ENCODE data around the gene TP73.

Gene TP73

DNA sequence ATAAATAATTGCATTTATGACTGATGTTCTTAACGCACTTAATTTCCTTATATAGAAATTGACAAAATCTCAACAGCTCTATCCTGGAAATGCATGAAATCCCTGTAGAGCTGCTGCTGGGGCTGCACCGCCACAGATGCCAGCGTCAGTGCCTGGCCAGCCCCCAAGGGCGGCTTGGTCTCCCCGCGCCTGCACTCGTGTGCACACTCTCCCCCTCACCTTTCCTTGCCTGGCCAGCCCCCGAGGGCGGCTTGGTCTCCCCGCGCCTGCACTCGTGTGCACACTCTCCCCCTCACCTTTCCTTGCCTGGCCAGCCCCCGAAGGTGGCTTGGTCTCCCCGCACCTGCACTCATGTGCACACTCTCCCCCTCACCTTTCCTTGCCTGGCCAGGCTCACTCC is 16.2 kb upstream of the TP73 start:
- no peak for DNase-seq

DNA sequence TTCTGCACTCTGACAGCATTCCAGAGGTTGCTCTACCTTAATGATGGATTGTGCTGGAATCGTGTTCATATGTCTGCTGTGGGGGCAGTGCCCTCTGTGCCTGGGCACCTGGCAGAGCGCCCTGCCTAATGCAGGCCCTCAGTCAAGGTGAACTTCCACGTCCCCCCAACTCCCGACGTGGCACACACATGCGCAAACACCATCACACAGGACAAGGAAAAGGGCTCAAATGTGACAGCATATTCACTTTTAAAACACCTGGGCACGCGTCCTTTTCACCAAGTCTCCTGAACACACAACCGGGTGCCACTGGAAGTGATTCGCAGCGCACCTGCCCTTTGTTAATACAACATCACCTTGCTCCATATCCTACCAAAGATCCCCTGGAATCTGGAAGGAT is 15.8 kb upstream of the TP73 start:
- no peak for DNase-seq

DNA sequence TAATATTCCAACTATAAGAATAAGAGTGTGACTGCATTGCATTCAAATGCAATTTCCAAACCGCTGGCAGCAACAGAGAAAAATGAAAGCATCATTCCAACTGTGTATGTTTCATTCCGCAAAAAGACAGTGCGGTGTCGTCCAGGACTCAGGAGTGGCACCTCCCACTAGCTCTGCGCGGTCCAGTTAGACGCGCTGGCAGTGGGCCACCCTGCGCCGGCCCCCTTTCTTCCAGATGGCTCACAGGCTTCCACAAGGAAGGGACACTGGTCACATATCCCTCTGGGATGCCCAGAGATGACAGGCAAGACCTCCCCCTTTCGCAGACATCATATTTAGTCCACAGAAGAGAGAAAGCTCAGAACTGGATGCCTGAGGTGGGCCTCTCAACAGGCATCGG is 14.3 kb upstream of the TP73 start:
- no peak for DNase-seq

GRCh38 chr1:3638676-3639075 is 13.6 kb upstream of the TP73 start:
- no peak for DNase-seq

DNA sequence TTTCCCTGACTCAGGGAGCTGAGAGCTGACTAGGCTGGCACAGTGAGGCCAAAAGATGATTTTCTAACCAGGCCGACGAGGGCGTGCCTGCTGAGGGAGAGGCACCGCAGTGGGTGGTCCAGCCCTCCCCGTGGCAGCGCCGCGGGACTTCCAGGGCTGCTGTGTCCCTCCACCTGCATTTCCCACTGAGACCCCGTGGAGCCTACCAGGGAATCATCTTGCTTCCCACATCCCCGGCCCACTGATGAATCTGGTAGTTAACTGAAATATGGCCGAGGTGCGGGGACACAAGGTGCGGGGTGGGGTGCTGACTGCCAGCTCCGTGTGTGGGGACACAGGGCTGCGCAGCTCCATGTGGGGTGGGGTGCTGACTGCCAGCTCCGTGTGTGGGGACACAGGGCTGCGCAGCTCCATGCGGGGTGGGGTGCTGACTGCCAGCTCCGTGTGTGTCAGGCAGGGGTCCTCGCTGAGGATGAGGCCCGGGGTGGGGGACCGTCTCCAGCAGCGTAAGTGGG is 12.9 kb upstream of the TP73 start:
- DNase-seq: no peak

- DNase-seq: no peak
Measured at GRCh38 chr1:3640121-3640837, 12.0 kb upstream of the TP73 start.

DNA sequence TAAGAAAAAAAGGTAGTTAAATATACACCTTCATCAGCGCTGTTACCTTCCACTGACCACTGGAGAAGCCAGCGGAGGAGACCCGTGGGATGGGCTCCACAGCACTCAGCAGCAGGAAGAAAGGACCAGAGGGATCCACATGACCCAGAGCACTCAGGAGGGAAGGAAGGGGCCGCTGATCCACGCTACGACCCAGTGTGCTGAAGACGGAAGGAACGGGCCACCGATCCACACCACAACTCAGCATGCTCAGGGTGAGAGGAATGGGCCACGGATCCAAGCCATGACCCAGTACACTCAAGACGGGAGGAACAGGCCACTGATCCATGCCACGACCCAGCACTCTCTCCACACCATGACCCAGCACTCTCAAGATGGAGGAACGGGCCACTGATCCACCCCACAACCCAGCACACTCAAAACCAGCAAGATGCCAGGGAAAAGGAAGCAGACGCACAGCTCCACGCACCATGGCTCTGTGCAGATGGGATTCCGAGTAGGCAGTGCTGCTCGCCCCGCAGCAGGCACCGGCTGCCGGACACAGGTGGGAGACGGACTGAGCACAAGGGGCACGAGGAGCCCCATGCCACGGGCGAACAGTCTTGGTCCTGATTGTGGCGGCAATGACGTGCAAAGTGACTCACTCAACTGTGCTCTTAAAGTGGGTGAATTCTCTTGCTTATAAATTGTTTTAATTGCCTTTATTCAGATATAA is 11.1 kb upstream of the TP73 start:
- DNase-seq: no peak

DNA sequence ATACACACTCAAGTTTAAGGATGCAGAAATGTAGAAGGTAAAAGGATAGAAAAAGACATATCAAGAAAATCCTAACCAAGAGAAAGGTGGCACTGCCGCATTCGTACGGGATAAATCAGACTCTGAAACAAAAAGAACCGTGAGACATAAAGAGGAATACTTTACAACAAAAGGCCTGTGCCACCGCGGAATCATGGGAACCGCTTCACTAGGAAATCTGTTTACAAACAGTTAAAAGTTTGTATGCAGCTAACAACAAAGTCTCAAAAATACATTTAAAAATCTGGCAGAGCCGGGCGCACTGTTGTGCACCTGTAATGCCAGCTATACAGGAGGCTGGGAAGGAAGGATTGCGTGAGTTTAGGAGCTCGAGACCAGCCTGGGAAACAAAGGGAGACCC is 10.5 kb upstream of the TP73 start:
- no peak for DNase-seq

DNA sequence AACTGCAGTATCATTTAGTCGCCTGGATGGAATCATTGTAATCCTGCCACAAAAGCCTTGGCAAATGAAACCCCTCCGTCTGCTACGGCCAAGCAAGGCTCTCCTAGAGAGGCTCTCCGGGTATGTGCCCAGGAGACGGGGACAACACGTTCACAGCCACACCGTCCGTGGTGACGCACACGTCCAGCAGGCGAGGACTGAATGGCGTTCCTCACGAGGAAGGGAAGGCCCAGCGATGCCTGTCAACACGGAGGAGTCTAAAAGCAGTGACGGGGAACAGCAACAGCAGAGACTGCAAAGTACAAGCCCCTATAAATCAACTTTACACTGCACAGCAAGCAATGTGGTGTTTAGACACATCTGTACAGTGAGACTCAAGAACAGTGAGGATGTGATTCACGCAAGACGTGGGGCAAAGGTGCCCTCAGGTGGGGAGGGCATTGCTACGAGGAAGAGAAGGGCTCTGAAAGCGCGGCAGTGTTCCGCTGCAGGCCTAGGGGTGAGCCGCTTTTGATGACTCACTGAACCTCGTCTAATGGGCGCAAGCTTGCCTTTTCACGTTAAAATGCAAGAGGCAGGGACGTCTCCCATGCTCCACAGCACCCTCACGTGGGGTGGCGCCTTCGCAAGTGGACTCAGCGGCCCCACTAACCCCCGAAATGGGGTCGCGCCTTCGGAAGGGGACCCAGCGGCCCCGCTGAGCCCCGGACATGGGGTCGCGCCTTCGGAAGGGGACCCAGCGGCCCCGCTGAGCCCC is 9.2 kb upstream of the TP73 start:
- no peak for DNase-seq

DNA sequence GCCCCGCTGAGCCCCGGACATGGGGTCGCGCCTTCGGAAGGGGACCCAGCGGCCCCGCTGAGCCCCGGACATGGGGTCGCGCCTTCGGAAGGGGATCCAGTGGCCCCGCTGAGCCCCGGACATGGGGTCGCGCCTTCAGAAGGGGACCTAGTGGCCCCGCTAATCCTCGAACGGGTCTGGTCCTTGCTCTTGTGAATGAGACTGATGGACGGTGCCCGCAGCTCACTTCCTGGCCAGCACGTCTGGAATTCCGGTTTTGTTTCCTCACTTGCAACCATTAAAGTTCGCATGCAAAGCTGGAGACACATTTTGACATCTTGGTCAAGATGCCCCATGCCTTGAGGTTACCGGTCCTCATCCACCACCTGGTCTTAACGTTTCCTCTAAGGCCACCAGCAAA is 8.0 kb upstream of the TP73 start:
- no peak for DNase-seq

- DNase-seq: no peak
Measured at GRCh38 chr1:3645247-3645646, 7.1 kb upstream of the TP73 start.

- DNase-seq: no peak
Measured at GRCh38 chr1:3645666-3646355, 6.5 kb upstream of the TP73 start.

DNA sequence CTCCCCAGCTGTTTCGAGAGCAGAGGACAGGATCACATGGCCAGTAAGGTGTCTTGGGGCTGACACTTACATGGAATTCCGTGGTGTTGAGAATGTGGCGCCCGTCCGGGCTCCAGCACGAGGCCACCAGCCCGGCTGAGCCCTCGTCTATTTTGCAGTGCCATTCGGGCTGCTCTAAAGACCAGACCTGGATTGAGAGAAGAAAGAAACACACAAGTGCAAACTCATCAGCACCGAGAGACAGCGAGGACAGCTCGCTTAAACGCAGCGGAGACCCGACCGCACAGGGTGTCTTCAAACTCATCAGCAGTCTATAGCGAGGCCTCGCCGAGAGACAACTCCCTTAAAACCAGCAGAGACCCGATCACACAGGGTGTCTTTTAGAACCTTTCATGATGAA is 5.7 kb upstream of the TP73 start:
- DNase-seq: no peak

GRCh38 chr1:3649342-3650247 is 2.7 kb upstream of the TP73 start, which contains the start of gene WRAP73:
Gene WRAP73, minus strand, starts transcription at chr1:3650103. Its CDS starts 104 bp downstream, at chr1:3649999.
- peak; percentile 50 to 77 for DNase-seq

- DNase-seq: no peak
Measured at GRCh38 chr1:3650248-3651025, 1.9 kb upstream of the TP73 start.

GRCh38 chr1:3651026-3651929 is 1.0 kb upstream of the TP73 start:
- DNase-seq: no peak

DNA sequence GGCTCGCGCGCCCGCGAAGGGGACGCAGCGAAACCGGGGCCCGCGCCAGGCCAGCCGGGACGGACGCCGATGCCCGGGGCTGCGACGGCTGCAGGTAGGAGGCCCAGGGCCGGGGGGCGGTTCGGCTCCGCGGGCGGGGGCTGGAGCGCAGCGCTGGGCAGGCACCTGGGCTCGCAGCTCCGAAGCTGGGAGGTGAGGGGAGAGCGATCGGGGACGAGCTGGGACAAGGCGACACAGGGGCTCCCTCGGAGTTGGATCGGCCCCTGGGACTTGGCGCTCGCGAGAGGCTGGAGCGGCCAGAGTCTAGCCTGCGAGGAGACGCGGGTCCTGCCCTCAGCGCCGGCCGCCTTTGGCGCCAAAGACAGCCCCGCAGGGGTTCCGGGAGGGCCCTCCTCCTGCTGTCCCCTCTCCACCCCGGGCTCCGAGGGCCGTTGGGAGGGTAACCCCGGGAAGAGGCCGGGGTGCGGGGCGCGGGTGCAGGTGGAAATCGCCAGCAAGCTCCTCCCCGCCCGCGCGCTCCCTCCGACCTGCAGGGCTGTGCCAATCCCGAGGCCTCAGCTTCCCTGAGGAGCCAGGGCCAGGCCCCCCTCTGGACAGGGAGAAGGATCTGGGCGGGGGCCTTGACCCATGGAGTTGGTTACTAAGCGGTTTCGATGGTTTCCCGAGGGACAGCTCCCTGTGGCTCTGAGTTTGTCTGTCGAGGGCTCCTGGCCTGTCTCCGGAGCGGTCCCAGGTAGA is 401 bp downstream of the TP73 start:
- DNase-seq: no peak

- no peak for DNase-seq
Measured at GRCh38 chr1:3653286-3653618, 936 bp downstream of the TP73 start.

GRCh38 chr1:3654549-3655281 is 2.4 kb downstream of the TP73 start:
- DNase-seq: no peak
